ENCODE measurements around the gene KIF5C.

The KIF5C gene

DNA sequence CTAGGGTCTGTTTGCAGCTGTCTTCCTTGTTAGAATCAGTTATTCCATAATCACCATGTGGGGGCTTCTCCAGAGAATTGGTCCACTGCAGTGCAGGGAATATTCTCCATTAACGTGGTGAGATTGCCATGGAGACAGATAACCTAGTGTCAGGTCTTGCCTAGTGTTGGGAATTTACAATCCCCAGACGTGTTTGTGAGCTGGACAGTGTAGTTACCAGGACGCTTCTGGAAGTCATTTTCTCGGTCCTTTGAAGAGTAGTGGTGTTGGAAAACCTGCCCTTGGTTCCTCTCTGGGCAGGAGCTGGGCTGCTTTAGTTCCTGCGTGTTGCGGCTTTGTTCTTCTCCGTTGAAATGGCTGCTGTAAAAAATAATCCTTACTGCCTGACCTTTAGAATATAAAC, 94.6 kb downstream of the KIF5C start:
- ChIA-PET POLR2A (no interaction called here), CTCF (interaction anchor here (0.6 to 1.0 kb wide), 2 partner anchors 16 to 460 kb away, joined by 3 read pairs; no protein-coding TSS in a partner anchor)
- no peak for DNase-seq (ENCODE audit: extremely low spot score)
- TF ChIP-seq, protein P1, sequence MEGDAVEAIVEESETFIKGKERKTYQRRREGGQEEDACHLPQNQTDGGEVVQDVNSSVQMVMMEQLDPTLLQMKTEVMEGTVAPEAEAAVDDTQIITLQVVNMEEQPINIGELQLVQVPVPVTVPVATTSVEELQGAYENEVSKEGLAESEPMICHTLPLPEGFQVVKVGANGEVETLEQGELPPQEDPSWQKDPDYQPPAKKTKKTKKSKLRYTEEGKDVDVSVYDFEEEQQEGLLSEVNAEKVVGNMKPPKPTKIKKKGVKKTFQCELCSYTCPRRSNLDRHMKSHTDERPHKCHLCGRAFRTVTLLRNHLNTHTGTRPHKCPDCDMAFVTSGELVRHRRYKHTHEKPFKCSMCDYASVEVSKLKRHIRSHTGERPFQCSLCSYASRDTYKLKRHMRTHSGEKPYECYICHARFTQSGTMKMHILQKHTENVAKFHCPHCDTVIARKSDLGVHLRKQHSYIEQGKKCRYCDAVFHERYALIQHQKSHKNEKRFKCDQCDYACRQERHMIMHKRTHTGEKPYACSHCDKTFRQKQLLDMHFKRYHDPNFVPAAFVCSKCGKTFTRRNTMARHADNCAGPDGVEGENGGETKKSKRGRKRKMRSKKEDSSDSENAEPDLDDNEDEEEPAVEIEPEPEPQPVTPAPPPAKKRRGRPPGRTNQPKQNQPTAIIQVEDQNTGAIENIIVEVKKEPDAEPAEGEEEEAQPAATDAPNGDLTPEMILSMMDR (IDR thresholded peaks at IDR 0.05; ENCODE audit: control extremely low read depth, extremely low read depth, low read depth, missing control alignments) = no peak

DNA sequence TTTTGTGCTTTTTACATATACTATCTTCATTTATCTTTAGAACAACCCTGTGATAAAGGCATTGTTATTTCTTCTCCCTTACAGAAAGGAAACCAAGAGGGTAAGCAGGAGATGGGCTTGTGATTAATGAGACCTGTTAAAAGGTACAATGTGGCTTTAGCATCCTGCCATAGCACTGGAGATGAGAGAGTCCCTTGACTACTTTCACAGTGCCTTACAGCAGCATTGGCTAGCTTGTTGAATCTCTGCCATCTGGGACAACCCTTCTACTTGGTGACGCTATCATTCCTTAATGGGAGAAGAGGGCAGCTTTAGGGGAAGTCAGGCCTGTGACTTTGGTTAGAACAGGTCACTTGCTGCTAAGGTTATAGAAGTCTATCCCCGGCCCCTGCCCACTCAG, 95.4 kb downstream of the KIF5C start:
- no peak for DNase-seq (ENCODE audit: extremely low spot score)
- TF ChIP-seq, protein P1 (IDR thresholded peaks at IDR 0.05; ENCODE audit: control extremely low read depth, extremely low read depth, low read depth, missing control alignments) = no peak
- POLR2A ChIA-PET = no interaction called here
- CTCF ChIA-PET = interaction anchor here (0.9 to 1.0 kb wide), 2 partner anchors 32 to 461 kb away, joined by 3 to 4 read pairs; no protein-coding TSS in a partner anchor

DNA sequence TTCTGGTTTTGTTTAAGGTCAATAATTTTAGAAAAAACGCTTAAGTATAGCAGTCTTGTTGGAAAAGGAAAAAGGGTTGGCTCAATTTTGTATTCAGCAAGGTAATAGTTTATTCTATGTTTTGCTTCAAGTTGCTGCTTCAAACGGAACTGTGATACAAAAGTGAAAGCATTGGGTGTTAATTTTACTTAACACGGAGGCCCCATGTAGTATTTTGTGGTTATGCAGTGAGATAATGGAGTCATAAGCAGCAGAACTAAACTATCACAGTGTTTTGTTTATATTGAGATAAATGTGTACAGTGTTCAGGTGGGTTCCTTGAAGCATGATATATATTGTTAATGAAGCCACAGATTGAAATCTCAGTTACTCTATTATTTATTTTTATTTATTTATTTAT, 96.5 kb downstream of the KIF5C start:
- TF ChIP-seq, protein P1 (IDR thresholded peaks at IDR 0.05; ENCODE audit: control extremely low read depth, extremely low read depth, low read depth, missing control alignments) = no peak
- peak; percentile 46 for DNase-seq (ENCODE audit: extremely low spot score)
- ChIA-PET CTCF (no interaction called here), POLR2A (no interaction called here)

DNA sequence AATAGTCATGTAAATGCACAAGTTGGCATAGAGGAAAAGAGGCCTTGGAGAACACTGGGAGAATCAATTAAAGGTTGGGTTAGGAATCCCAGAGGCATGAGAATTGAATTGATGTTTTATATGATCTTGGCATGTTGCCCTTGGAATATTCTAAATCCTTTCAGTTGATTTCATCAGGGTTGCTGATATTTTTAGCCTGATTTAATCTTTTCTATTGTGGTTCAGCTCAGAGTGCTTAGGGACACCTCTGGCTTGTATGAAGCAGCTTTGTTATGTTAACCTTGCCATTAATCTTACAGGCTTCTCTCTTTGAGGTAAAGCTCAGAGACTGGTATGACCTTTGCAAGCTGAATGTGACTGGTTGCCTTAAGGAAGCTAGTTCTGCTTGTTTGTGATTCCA, 99.1 kb downstream of the KIF5C start:
- TF ChIP-seq, protein P1 (IDR thresholded peaks at IDR 0.05; ENCODE audit: control extremely low read depth, extremely low read depth, low read depth, missing control alignments) = no peak
- DNase-seq (ENCODE audit: extremely low spot score) = no peak
- ChIA-PET CTCF (interaction anchor here (0.8 to 1.7 kb wide), 5 partner anchors 9 to 984 kb away, joined by 3 to 5 read pairs (median 4); no protein-coding TSS in a partner anchor), POLR2A (no interaction called here)

DNA sequence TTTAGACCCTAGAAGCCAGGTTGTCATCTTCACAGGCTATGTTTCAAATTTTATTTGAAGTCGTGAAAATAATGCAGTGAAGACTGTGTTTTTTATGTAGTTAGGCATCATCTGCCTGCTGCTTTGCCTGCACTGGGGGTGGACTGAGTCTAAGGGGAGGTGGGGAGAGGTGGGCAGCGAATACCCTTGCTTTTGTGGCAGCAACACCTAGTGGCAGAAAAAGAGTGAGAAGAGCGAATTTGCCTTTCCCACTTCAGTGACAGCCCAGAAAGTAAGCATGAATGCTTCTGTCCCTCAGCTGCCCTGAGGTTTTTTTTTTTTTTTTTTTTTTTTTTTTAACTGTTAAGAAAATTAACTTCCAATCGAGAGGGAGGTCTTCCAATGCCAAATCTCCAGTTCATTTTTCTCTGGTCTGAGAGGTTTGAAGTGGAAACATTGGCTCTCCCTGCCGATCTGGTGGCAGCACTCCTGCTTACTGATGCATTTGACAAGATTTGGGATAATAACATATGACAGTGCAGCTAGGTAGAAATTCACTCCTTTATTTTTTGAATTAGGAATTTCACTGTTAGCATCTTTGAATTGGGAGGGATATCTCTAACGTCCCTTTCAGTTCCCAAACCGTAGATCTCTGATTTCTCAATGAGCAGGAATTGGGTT, 103.1 kb downstream of the KIF5C start:
- no peak for DNase-seq (ENCODE audit: extremely low spot score)
- POLR2A ChIA-PET = no interaction called here
- TF ChIP-seq, protein P1 (IDR thresholded peaks at IDR 0.05; ENCODE audit: control extremely low read depth, extremely low read depth, low read depth, missing control alignments) = peak; percentile 24
- CTCF ChIA-PET = interaction anchor here (0.8 to 1.2 kb wide), 3 partner anchors 12 to 469 kb away, joined by 3 read pairs; no protein-coding TSS in a partner anchor

DNA sequence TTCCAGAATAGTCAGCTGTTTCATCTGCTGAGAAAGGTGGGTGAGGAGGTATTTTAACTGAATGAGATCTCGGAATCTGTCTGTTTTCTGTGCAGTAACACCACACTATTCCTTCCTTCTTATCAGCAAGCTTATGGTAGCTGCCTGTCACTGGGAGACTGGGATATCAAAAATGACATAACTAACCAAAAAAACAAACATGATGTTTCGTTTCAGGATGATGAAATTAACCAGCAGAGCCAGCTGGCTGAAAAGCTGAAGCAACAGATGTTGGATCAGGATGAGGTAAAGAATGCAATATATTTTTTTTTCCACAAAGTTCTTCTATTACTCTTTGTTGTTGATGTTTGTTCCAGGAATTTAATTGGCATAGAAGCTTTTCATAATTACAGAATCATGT, 103.7 kb downstream of the KIF5C start:
- CTCF ChIA-PET = interaction anchor here (0.7 to 1.2 kb wide), 4 partner anchors 12 to 470 kb away, joined by 3 read pairs; no protein-coding TSS in a partner anchor
- DNase-seq (ENCODE audit: extremely low spot score) = no peak
- POLR2A ChIA-PET = no interaction called here

More for the DNA sequence above, 103.7 kb downstream of the KIF5C start:
- TF ChIP-seq, protein P1 (IDR thresholded peaks at IDR 0.05; ENCODE audit: control extremely low read depth, extremely low read depth, low read depth, missing control alignments) = no peak
